Hypothalamus (tissue), 51 donors: ENCODE results near the gene MEX3D.

Source experiments
- DNase-seq, 51 donors: peaks; one replicate each; lab custom pipeline; 2025; lab: John Stamatoyannopoulos, UW

MEX3D gene

GRCh38 chr19:1575323-1576241, 7.5 kb upstream of the MEX3D start:
- DNase-seq, result no peak

- DNase-seq, result no peak
Observed at GRCh38 chr19:1574354-1575136, 6.4 kb upstream of the MEX3D start.

- no peak for DNase-seq
Observed at GRCh38 chr19:1572795-1573194, 4.7 kb upstream of the MEX3D start.

- DNase-seq, result no peak
Observed at GRCh38 chr19:1571358-1571757, 3.2 kb upstream of the MEX3D start.

GRCh38 chr19:1570836-1571235, 2.7 kb upstream of the MEX3D start:
- DNase-seq, result no peak

GRCh38 chr19:1569997-1570396, 1.9 kb upstream of the MEX3D start:
- no peak for DNase-seq

GRCh38 chr19:1567848-1568227, 287 bp downstream of the MEX3D start:
- no peak for DNase-seq

- peak in 7 of 51 donors; percentile 33 to 77 (median 48) for DNase-seq
Observed at GRCh38 chr19:1567116-1567847, 843 bp downstream of the MEX3D start.

- DNase-seq, result peak; percentile 28 to 94 (median 86)
Observed at GRCh38 chr19:1566392-1567115, 1.6 kb downstream of the MEX3D start.

GRCh38 chr19:1563251-1563650, 4.9 kb downstream of the MEX3D start:
- DNase-seq, result no peak

- DNase-seq, result no peak
Observed at GRCh38 chr19:1561236-1561842, 6.8 kb downstream of the MEX3D start.

- DNase-seq, result no peak
Observed at GRCh38 chr19:1560286-1560882, 7.7 kb downstream of the MEX3D start.

- DNase-seq, result no peak
Observed at GRCh38 chr19:1558552-1558951, 9.6 kb downstream of the MEX3D start.

GRCh38 chr19:1556390-1557070, 11.6 kb downstream of the MEX3D start:
- DNase-seq, result no peak

GRCh38 chr19:1555487-1556389, 12.4 kb downstream of the MEX3D start:
- DNase-seq, result no peak

- DNase-seq, result no peak
Observed at GRCh38 chr19:1554968-1555367, 13.2 kb downstream of the MEX3D start.

- DNase-seq, result no peak
Observed at GRCh38 chr19:1553415-1553814, 14.7 kb downstream of the MEX3D start.
